HS-27A (cell line): ENCODE results near the gene NDUFAF4.

ENCODE experiments used
- DNase-seq: peaks from one replicate; pipeline ENCODE4 v3.0.0-alpha.2; 2012; ENCODE audit warnings: low read depth, missing footprints

Gene NDUFAF4

GRCh38 chr6:96897396-96898240, at the start of gene NDUFAF4:
TSS of gene NDUFAF4 (minus strand) at chr6:96897891. CDS start at chr6:96897801, 90 bp downstream.
- peak; percentile 46 for DNase-seq

GRCh38 chr6:96947055-96947454, 49.4 kb upstream of the NDUFAF4 start:
- no peak for DNase-seq

DNA sequence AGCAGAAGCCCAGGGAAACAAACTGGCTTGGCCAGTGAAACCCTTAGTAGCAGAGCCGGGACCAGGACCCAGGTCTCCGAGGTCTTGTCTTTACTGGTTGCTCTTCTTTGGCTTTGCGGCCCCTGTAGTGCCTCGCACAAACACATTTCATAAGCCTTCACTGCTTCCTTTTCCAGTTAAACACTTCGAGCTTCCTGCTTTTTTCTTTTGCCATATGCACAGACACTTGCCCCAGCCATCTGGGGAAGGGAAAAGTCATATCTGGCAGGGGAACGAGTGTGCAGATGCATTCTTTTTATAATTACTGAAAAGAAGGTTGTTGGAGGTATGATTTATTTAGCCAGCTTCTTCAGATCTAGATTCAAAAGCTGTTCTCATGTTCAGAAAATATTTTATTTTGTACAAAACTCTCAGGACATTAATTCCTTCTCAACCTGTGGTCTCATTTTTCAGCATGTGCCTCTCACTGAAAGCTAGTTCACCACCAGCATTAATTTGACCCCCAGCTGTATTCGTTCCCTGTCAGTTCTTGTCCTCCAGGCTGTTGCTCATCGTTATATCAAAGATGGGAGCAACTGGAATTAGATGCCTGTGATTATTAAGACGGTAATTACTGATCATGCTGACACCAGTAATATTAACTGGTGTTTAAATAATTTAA, 46.0 kb upstream of the NDUFAF4 start:
- DNase-seq: no peak

GRCh38 chr6:96942676-96943075, 45.0 kb upstream of the NDUFAF4 start:
- no peak for DNase-seq

GRCh38 chr6:96940322-96940721, 42.6 kb upstream of the NDUFAF4 start:
- DNase-seq: no peak

- DNase-seq: peak; percentile 78
These were observed 41.5 kb upstream of the NDUFAF4 start for GRCh38 chr6:96939007-96939805.

GRCh38 chr6:96934087-96934486, 36.4 kb upstream of the NDUFAF4 start:
- DNase-seq: no peak

- DNase-seq: no peak
These were observed 33.5 kb upstream of the NDUFAF4 start for GRCh38 chr6:96931198-96931597.

DNA sequence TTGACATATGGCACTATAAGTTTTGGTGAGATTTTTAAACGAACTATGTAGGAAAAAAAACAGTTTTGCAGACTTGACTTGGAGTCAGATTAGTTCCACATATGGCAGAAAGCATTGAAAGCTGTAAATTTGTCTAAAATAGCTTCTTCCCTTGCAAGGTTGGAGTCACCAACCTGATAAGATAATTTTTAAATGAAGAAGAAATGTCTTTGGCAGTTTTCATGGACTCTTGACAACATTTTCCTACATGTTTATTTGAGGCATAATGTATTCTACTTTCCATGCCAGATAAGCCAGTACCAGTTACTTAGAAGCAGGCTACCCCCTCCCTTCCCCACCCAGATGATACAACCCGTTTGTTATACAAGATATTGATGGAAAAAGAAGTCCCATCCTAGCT, 32.0 kb upstream of the NDUFAF4 start:
- no peak for DNase-seq

GRCh38 chr6:96927660-96928059, 30.0 kb upstream of the NDUFAF4 start:
- DNase-seq: no peak

DNA sequence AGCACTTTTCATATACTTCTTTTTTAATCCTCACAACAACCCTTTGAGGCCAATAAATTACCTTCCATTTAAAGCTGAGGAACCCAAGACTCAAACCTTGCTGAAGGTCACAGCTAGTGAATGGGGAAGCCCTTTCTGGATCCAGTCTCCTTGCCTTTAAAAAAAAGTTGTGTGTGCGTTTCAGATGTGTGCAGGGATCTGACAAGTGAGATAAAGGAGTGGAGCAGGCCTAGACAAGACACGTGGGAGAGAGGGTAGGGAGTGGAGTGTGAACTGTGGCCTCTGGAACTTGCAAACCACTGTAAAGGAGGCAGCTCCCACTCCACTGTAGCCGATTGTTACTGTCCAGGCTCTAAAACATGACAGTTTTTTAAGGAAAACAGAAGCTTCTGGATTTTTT, 28.7 kb upstream of the NDUFAF4 start:
- no peak for DNase-seq

GRCh38 chr6:96925290-96925687, 27.6 kb upstream of the NDUFAF4 start:
- no peak for DNase-seq

DNA sequence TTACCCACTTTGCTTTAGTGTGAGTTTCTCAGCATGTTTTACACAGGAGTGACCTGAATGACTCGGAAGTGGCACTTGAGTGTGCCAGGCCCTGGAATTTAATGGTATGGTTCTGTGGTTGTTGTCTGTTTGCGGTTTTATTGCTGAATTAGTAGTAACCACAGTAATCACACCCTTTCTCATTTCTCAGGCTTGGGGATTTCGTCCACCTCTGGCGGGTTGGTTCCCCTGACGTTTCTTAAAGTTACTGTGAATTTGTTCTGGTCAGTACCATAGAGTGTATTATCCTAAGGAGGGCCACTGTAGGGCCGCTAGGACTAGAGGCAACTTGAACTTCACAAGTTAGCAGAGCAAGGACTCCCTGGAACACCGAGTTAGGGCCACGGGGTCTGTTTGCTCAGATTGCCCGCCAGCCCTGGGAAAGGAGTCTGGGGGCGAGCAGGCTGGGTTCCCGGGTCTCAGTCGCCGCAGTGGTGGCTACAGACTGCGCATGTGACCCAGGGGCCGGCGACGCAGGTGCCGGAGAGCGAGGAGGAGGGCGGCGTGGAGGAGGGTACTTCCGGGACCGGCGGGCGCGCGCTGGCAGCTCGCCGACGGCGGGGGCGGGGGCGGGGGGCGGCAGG, 26.3 kb upstream of the NDUFAF4 start:
- DNase-seq: no peak

GRCh38 chr6:96923400-96923799, 25.7 kb upstream of the NDUFAF4 start:
- no peak for DNase-seq

DNA sequence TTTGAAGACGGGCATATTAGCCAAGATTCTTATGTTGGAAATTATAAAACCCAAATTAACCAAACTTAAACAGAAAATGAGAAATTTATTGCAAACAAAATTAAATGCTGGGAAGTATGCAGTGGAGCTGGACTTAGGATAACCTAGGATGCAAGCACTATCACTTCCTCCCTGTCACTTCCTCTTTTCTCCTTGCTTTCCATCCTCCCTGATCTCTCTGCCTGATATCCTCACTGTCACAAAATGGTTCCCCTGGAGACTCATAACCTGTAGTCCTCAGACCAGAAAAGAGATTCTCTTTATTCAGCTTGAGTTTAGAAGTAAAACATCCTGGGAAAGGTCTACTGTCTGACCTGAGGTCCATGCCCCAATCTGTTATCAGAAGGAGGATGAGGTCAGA, 19.4 kb upstream of the NDUFAF4 start:
- no peak for DNase-seq

DNA sequence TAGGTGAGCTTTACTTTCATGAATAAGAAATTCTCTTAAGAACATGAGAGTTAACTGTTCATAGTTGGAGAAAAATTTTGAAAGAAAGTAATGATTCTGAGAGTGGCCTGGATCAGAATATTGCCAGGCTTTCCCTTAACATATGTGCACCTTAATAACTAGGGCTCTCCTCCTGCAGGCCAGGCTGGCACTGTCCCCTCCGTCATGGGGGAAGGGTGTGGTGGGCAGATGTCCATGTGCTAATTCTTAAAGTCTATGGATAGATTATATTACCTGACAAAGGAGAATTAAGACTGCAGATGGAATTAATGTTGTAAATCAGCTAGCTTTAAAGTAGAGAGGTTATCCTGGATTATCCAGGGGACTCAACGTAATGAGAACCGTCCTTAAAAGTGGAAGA, 15.9 kb upstream of the NDUFAF4 start:
- DNase-seq: no peak

DNA sequence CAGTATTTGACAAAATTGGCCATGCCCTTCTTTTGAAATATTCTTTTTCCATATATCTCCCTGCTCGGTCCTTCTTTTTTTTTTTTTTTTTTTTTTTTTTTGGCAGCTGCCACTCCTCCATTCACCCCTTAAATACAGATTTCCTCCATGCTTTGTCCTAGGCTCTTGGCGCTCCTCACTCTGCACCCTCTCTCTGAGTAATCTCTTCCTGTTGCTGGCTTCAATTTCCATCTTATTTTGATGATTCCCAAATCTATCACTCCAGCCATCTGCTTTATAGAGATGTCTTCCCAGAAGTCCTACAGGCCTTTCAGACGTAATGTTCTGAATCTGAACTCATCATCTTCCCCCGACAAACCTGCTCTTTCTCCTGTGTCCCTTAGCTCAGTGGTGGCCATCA, 14.1 kb upstream of the NDUFAF4 start:
- no peak for DNase-seq

DNA sequence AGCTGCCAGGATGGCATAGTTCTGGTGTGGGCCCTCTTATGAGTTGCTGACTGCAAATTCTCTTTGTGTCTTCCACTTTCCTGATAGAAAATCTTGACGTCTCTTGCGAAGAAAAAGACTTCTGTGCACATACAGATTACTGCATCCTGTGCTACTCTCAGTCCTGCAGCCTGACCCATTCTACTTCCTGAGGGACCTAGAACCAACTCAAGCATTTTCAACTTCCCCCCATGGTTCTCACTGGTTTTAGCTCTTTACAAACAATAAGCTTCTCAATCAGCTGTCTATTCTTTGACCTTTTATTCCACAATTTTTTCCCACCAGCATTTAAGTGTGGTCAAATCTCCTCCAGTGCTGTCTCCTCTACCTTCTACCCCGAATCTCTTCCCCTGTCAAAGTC, 13.5 kb upstream of the NDUFAF4 start:
- no peak for DNase-seq

- DNase-seq: no peak
These were observed 12.1 kb upstream of the NDUFAF4 start for GRCh38 chr6:96909811-96910210.

- DNase-seq: no peak
These were observed 9.8 kb upstream of the NDUFAF4 start for GRCh38 chr6:96907498-96907897.

GRCh38 chr6:96900873-96901272, 3.2 kb upstream of the NDUFAF4 start:
- no peak for DNase-seq

GRCh38 chr6:96899451-96899998, 1.8 kb upstream of the NDUFAF4 start:
- no peak for DNase-seq
